Endothelial cell of umbilical vein (primary cell): Measurements from ENCODE around the gene ARPIN.
A peak's percentile ranks its signal among the peaks of the same experiment; 100 is the strongest.

ENCODE experiments used
- GATA2 ChIP-seq: IDR thresholded peaks from 2 replicates; pipeline ENCODE4 v1.7.0; 2011; ENCODE audit warnings: low read depth, mild to moderate bottlenecking, moderate library complexity, mixed read lengths, low read length; ENCODE audit not compliant: insufficient read length, insufficient read depth
- POLR2A ChIP-seq: IDR thresholded peaks from 2 replicates; pipeline ENCODE4 v1.6.1; 2012; ENCODE audit warnings: low read depth, mild to moderate bottlenecking, control low read depth, low read length
- TF ChIP-seq, protein P1 (sequence below), 2 donors: IDR thresholded peaks; 1 replicate in 1 of 2; 2 replicates in 1 of 2; pipeline ENCODE4 v1.5.1; 2011; ENCODE audit warnings: low read length in 2 of 2, mild to moderate bottlenecking in 2 of 2, moderate library complexity in 2 of 2, control low read depth in 1 of 2, inconsistent platforms in 1 of 2, low read depth in 1 of 2; ENCODE audit not compliant: insufficient read depth in 1 of 2; ENCODE audit errors: extremely low read depth in 1 of 2
- TF ChIP-seq, protein P2 (sequence below): IDR thresholded peaks from 2 replicates; pipeline ENCODE4 v1.6.1; 2011; ENCODE audit not compliant: insufficient read depth, insufficient read length

DNA sequence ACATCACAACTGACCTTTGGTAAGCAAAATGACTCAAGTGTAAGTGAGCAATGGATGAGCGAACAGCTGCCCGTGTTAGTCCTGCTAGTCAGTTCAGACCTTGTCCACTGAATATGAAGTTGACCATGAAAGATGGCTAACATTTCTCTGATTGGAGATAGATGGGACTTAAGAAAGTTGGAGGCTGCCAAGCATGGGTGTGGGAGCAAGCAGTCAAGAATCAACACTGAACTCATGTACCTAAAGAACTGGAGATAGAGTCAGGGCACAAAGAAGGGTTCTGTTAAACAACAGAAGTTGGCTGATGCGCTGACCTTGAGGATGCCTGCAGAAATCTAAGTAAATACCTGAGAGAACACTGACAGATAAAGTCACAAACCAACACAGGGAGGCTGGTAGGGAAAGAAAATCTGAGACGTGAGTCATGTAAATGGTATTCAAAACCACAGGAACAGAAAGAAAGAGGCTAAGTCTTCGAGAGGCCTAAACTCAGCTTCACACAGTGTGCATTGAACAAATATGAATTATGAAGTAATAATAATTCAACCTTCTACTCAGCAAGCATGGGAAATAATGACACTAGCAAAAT, 67.4 kb downstream of the ARPIN start:
- TF ChIP-seq POLR2A (peak; percentile 10), GATA2 (peak; percentile 54)
- TF ChIP-seq, protein P1, sequence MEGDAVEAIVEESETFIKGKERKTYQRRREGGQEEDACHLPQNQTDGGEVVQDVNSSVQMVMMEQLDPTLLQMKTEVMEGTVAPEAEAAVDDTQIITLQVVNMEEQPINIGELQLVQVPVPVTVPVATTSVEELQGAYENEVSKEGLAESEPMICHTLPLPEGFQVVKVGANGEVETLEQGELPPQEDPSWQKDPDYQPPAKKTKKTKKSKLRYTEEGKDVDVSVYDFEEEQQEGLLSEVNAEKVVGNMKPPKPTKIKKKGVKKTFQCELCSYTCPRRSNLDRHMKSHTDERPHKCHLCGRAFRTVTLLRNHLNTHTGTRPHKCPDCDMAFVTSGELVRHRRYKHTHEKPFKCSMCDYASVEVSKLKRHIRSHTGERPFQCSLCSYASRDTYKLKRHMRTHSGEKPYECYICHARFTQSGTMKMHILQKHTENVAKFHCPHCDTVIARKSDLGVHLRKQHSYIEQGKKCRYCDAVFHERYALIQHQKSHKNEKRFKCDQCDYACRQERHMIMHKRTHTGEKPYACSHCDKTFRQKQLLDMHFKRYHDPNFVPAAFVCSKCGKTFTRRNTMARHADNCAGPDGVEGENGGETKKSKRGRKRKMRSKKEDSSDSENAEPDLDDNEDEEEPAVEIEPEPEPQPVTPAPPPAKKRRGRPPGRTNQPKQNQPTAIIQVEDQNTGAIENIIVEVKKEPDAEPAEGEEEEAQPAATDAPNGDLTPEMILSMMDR (IDR thresholded peaks at IDR 0.05; ENCODE audit: extremely low read depth in 1 of 2, insufficient read depth in 1 of 2, low read depth in 1 of 2, low read length in 2 of 2): no peak
- TF ChIP-seq, protein P2, sequence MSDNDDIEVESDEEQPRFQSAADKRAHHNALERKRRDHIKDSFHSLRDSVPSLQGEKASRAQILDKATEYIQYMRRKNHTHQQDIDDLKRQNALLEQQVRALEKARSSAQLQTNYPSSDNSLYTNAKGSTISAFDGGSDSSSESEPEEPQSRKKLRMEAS: no peak
